ENCODE measurements around the gene SSTR3.
A peak's percentile ranks its signal among the peaks of the same experiment; 100 is the strongest.

Gene SSTR3

GRCh38 chr22:37193629-37194191 is 18.6 kb downstream of the SSTR3 start:
- TF ChIP-seq CTCF (conservative IDR thresholded peaks at IDR 0.05): no peak
- TF ChIP-seq ZFX (IDR thresholded peaks at IDR 0.05): no peak
- no peak overlapping the region for H3K27ac ChIP-seq

GRCh38 chr22:37192741-37193140 is 19.5 kb downstream of the SSTR3 start:
- no peak overlapping the region for H3K27ac ChIP-seq
- no peak for TF ChIP-seq CTCF (conservative IDR thresholded peaks at IDR 0.05)
- no peak for TF ChIP-seq ZFX (IDR thresholded peaks at IDR 0.05)

- TF ChIP-seq ZFX (IDR thresholded peaks at IDR 0.05) (no peak), CTCF (conservative IDR thresholded peaks at IDR 0.05) (no peak)
- no peak overlapping the region for H3K27ac ChIP-seq
Observed at GRCh38 chr22:37192204-37192603, 20.1 kb downstream of the SSTR3 start.

GRCh38 chr22:37190262-37190780 is 22.0 kb downstream of the SSTR3 start:
- TF ChIP-seq CTCF (conservative IDR thresholded peaks at IDR 0.05): no peak
- TF ChIP-seq ZFX (IDR thresholded peaks at IDR 0.05): no peak
- H3K27ac ChIP-seq: no peak overlapping the region

GRCh38 chr22:37188901-37189466 is 23.3 kb downstream of the SSTR3 start:
- TF ChIP-seq ZFX (IDR thresholded peaks at IDR 0.05): no peak
- TF ChIP-seq CTCF (conservative IDR thresholded peaks at IDR 0.05): no peak
- 0 out of 2 replicates have a peak overlapping the region, but pooled peaks have one; percentile 5 for H3K27ac ChIP-seq

- H3K27ac ChIP-seq: peak within 1 kb of the TSS; percentile 5; the same call in 1 of the 2 replicates
- TF ChIP-seq CTCF (conservative IDR thresholded peaks at IDR 0.05) (no peak), ZFX (IDR thresholded peaks at IDR 0.05) (no peak)
Observed at GRCh38 chr22:37187891-37188761, 24.2 kb downstream of the SSTR3 start, which contains the start of gene C1QTNF6. TSS of gene C1QTNF6 (minus strand) at chr22:37188247. CDS start at chr22:37188213, 34 bp downstream.

GRCh38 chr22:37187552-37187890 is 24.8 kb downstream of the SSTR3 start:
- H3K27ac ChIP-seq: peak overlapping the region; percentile 5; the same call in 1 of the 2 replicates
- TF ChIP-seq ZFX (IDR thresholded peaks at IDR 0.05) (no peak), CTCF (conservative IDR thresholded peaks at IDR 0.05) (no peak)
